DOHH2 (cell line): ENCODE results near the gene MAP1LC3B2.

Source experiments
- H3F3A ChIP-seq: fragments of 200-600 bp; sonication (generic), shearing (Covaris generic); 2 replicates; pipeline ENCODE4 v1.6.0; 2016; ENCODE audit warnings: antibody characterized with exemption, mild to moderate bottlenecking; ENCODE audit not compliant: control insufficient read depth, insufficient read depth
- H3K27ac ChIP-seq: fragments of 200-600 bp; sonication (generic); 2 replicates; pipeline ENCODE4 v1.5.1; 2014; ENCODE audit warnings: low read depth, mild to moderate bottlenecking, low read length, moderate library complexity
- H3K27me3 ChIP-seq: fragments of 200-600 bp; sonication (generic); 2 replicates; pipeline ENCODE4 v1.6.1; 2014; ENCODE audit warnings: mild to moderate bottlenecking, low read length, mixed read lengths; ENCODE audit not compliant: control insufficient read depth
- H3K36me3 ChIP-seq: fragments of 200-600 bp; sonication (generic); 2 replicates; pipeline ENCODE4 v1.6.1; 2014; ENCODE audit warnings: mild to moderate bottlenecking, low read length, moderate library complexity, mixed read lengths; ENCODE audit not compliant: control insufficient read depth
- H3K4me1 ChIP-seq: fragments of 200-600 bp; sonication (generic); 2 replicates; pipeline ENCODE4 v1.6.1; 2014; ENCODE audit warnings: mild to moderate bottlenecking, low read length, mixed read lengths; ENCODE audit not compliant: control insufficient read depth
- H3K4me2 ChIP-seq: fragments of 200-600 bp; sonication (generic); 2 replicates; pipeline ENCODE4 v1.6.0; 2014; ENCODE audit warnings: mild to moderate bottlenecking, low read length, moderate library complexity
- H3K4me3 ChIP-seq: fragments of 200-600 bp; sonication (generic); 2 replicates; pipeline ENCODE4 v1.5.1; 2014; ENCODE audit warnings: mild to moderate bottlenecking, low read length, mixed read lengths
- H3K79me2 ChIP-seq: fragments of 200-600 bp; sonication (generic); 2 replicates; pipeline ENCODE4 v1.6.1; 2014; ENCODE audit warnings: mild to moderate bottlenecking, low read length, mixed read lengths; ENCODE audit not compliant: control insufficient read depth
- H3K9me2 ChIP-seq: fragments of 200-600 bp; sonication (generic); replicated peaks from 2 replicates; pipeline ENCODE4 v1.6.1; 2014; ENCODE audit warnings: mild to moderate bottlenecking, low read length, mixed read lengths; ENCODE audit not compliant: control insufficient read depth
- H3K9me3 ChIP-seq: fragments of 200-600 bp; sonication (generic); 2 replicates; pipeline ENCODE4 v1.6.1; 2014; ENCODE audit warnings: antibody characterized with exemption, low read length, mixed read lengths; ENCODE audit not compliant: control insufficient read depth, insufficient read depth
- H4K20me1 ChIP-seq: fragments of 200-600 bp; sonication (generic); 2 replicates; pipeline ENCODE4 v1.6.0; 2014; ENCODE audit warnings: low read depth, mild to moderate bottlenecking, antibody characterized with exemption, low read length, moderate library complexity; ENCODE audit not compliant: control insufficient read depth, insufficient read depth
- CTCF ChIP-seq: fragments of 200-600 bp; sonication (generic); IDR thresholded peaks from one replicate; pipeline ENCODE4 v1.5.1; 2014; ENCODE audit warnings: antibody characterized with exemption, mild to moderate bottlenecking, low read depth, low read length; ENCODE audit not compliant: poor library complexity, severe bottlenecking
- EZH2phosphoT487 ChIP-seq: fragments of 200-600 bp; sonication (generic); IDR thresholded peaks from 2 replicates; pipeline ENCODE4 v1.6.1; 2017; ENCODE audit warnings: borderline replicate concordance, mild to moderate bottlenecking, antibody characterized with exemption, low read length, moderate library complexity, mixed read lengths

MAP1LC3B2 gene

GRCh38 chr12:116556964-116557698 is 2.0 kb upstream of the MAP1LC3B2 start:
- no peak overlapping the region for H3K27ac ChIP-seq
- H3K27me3 ChIP-seq: peaks cover 33% of the 10 kb centered on the region
- H4K20me1 ChIP-seq: no peaks in the 10 kb centered on the region
- H3K4me3 ChIP-seq: no peak overlapping the region
- TF ChIP-seq EZH2phosphoT487 (no peak), CTCF (no peak)
- peaks cover 11% of the 10 kb centered on the region for H3F3A ChIP-seq
- H3K9me3 ChIP-seq: no peaks in the 10 kb centered on the region
- no peaks in the 10 kb centered on the region for H3K36me3 ChIP-seq
- no peaks in the 10 kb centered on the region for H3K79me2 ChIP-seq
- peaks cover 34% of the 10 kb centered on the region for H3K4me1 ChIP-seq
- no peaks in the 10 kb centered on the region for H3K9me2 ChIP-seq
- no peak overlapping the region for H3K4me2 ChIP-seq

- TF ChIP-seq EZH2phosphoT487 (no peak), CTCF (no peak)
- peak overlapping the region; percentile 64 for H3K4me3 ChIP-seq
- no peaks in the 10 kb centered on the region for H4K20me1 ChIP-seq
- H3K4me2 ChIP-seq: peak overlapping the region; percentile 88
- H3K27ac ChIP-seq: peak overlapping the region; percentile 71
- H3K9me2 ChIP-seq: no peaks in the 10 kb centered on the region
- H3K79me2 ChIP-seq: no peaks in the 10 kb centered on the region
- H3K36me3 ChIP-seq: no peaks in the 10 kb centered on the region
- H3K9me3 ChIP-seq: 0 out of 2 replicates have a peak, but pooled peaks cover under 1% of the 10 kb centered on the region
- peaks cover 30% of the 10 kb centered on the region for H3K27me3 ChIP-seq
- peaks cover 11% of the 10 kb centered on the region for H3F3A ChIP-seq
- H3K4me1 ChIP-seq: peaks cover 34% of the 10 kb centered on the region
These were observed 660 bp upstream of the MAP1LC3B2 start for GRCh38 chr12:116558280-116559161.

- H3K27ac ChIP-seq: no peak overlapping the region
- H3K4me1 ChIP-seq: peaks cover 34% of the 10 kb centered on the region
- H3K4me2 ChIP-seq: no peak overlapping the region
These were observed 2.1 kb downstream of the MAP1LC3B2 start for GRCh38 chr12:116561181-116561821.

More at GRCh38 chr12:116561181-116561821, 2.1 kb downstream of the MAP1LC3B2 start:
- TF ChIP-seq CTCF: no peak
- TF ChIP-seq EZH2phosphoT487: no peak
- Histone ChIP-seq H3K4me3 (no peak overlapping the region), H3K27me3 (peaks cover 32% of the 10 kb centered on the region), H3K9me2 (no peaks in the 10 kb centered on the region), H3F3A (peaks cover 11% of the 10 kb centered on the region), H3K9me3 (peaks cover 11% of the 10 kb centered on the region; the same call in 1 of the 2 replicates), H3K79me2 (no peaks in the 10 kb centered on the region), H4K20me1 (no peaks in the 10 kb centered on the region), H3K36me3 (no peaks in the 10 kb centered on the region)
